Stimulated activated CD4-positive, alpha-beta T cell treated with anti-CD3 and anti-CD28 coated beads, Interleukin-2, amount 100 ng/mL, for 24 hours (primary cell): ENCODE data around the gene KRT8.
"Not testable (repeated sequence)": the region's sequence is repeated elsewhere in the genome, so short reads cannot be mapped to it uniquely, and the experiment has no call there.

Source experiments
- DNase-seq, 2 donors: peaks; one replicate each; pipeline ENCODE4 v3.0.0-alpha.2; 2020

KRT8 gene

GRCh38 chr12:52873832-52874572 is 30.9 kb downstream of the KRT8 start:
- peak; percentile 57 to 66 for DNase-seq

GRCh38 chr12:52873513-52873831 is 31.4 kb downstream of the KRT8 start:
- no peak for DNase-seq

DNA sequence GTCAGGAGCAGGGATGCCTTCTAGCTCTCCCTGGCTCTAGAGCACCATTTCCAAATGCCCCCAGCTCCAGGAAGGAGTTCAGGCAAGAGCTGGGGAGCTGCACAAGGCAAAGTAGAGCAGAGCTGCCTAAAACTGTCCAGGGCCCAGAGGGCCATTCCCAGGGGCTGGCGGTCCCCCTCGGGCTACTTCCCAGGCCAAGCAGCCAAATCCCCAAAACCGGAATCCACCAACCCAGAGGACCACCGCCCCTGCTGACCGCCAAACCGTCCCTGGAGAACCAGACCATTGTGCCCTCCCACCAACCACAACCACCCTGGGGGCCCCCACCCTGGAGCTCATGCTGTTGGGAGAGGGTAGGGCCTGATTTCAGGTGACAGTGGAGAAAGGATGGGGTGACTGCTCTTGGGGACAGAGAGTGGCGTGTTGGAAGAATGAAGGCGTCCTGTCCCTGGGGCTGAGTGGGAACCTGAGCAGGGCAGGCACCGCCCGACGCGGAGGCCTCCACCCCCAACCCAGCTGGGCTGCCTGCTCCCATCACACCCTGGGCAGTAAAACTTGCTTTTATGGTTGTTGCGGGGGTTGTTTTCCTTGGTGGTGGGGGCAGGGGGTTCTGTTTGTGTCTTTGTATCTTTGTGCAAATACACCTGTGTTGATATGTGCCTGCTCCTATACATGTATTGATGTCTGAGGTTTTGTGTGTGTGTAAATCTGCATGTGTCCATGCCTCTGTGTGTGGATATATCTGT is 32.1 kb downstream of the KRT8 start:
- no peak for DNase-seq

- DNase-seq = no peak
Measured at GRCh38 chr12:52871291-52872039, 33.4 kb downstream of the KRT8 start.

DNA sequence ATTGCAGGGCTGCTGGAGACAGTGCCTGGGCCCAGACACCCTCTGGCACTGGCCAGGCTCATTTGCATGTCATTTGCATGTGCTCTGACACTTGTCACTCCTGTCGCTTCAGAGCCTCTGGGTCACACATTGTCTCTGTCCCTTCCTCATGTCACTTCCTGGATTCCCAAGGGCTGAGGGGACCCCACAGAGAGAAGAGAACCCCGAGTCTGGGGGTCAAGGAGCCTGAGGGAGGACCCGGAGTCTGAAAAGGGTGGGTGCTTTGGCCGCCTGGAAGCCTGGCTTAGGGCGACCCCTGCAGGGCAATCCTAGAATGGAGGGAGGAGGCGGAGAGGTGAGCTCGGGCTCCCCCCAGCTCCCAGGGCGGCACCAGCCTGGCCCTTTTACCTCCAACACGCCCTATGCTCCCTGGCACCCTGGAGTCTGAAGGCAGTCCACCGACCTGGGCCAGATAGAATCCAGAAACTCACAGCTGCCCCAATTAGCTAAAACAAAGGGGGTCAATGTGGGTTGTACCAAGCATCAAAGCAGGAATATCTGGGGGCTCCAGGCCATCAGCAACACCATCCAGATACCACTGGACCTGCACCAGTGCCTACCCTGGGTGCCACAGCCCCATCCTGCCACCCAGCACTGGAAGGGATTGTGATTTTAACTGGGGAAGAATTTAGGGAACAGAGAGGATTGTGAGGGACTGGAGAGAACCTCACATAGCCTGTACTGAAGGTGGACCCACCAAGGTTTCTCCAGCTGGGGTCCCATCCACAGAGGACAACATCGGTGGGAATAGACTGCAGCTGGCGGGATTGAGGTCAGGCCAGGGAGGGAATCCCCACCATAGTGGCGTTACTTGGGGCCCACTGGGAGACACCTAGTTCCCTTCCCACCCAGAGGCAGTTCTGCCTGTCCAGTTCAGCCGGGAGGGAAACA is 34.2 kb downstream of the KRT8 start:
- DNase-seq = peak; percentile 83 to 86

GRCh38 chr12:52867642-52868041 is 37.2 kb downstream of the KRT8 start:
- DNase-seq = peak; percentile 42 to 49

- no peak for DNase-seq
Measured at GRCh38 chr12:52867152-52867551, 37.7 kb downstream of the KRT8 start.

DNA sequence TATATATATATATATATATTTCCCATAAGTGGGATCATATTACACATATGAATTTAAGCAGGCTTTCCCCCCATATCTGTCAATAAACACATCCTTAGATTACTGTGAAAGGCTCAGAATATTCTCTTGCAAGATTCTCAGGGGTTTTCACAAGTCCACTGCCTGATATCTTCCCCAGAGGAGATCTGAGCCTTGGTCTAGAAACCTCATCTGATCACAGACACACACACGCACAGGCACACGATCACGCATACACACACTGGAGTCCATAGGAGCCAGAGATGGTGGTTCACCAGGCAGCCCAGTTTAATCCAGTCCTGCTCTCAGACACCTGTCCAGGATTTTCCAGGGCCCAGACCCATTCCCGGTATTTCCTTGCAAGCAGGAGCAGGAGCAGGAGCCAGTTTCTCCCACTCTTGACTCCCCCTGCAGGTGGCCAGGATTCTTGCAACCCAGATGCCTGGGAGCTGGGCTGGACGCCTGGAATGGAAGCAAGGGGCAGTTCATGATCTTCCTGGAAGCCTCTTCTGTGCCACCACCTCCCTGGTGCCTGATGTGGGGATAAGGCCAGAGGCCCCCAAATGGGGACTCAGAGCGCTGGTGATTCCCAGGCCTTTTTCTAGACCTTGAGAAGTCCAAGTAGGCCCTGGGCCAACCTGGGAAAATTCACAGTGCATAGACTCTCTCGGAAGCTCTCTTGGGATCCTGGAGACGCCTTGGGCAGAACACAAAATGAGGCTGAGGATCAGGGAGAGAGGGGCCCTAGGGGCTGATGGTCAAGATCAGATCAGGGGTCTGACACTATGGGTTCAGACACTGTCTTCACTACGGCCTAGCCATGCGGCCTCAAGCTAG is 39.6 kb downstream of the KRT8 start:
- DNase-seq = peak; percentile 34 to 46

DNA sequence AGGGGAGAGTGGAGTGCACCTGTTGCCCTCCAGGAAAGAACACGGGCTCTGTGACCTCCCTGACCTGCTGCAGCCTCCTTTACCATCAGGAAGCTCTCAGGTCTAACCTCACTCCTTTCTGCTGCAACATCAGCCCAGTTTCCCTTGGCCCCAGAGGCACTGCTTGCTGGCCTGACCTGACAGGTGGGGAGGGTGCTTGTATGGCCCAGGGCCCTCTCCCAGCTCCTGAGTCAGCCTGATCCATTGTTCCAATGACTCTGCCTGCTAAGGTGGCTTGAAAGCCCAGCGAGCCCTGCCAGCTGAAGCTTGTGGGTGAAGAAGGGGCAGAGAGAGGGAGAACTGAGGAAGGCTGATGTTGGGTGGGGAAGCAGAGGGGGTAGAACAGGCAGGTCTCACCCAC is 42.9 kb downstream of the KRT8 start:
- DNase-seq = no peak

DNA sequence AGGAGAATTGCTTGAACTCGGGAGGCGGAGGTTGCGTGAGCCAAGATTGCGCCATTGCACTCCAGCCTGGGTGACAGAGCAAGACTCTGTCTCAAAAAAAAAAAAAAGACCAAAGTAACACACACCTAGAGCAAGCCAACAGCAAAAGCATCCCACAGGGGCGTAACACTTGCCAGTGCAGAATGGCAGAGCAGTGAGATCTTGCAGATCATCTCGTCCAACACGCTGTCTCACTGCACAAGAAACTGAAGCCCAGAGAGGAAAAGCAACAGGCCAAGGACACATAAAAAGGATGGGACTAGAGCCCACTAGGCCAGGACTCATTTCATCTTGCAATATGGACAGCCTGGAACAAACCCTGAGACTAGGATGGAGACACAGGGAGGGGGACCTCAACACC is 43.4 kb downstream of the KRT8 start:
- DNase-seq = no peak

GRCh38 chr12:52860102-52860823 is 44.6 kb downstream of the KRT8 start:
- DNase-seq = no peak

GRCh38 chr12:52857500-52857899 is 47.4 kb downstream of the KRT8 start:
- DNase-seq = no peak

GRCh38 chr12:52856787-52857186 is 48.1 kb downstream of the KRT8 start:
- no peak for DNase-seq

GRCh38 chr12:52856077-52856476 is 48.8 kb downstream of the KRT8 start:
- DNase-seq = not testable (repeated sequence)

- DNase-seq = no peak
Measured at GRCh38 chr12:52851787-52852186, 53.1 kb downstream of the KRT8 start.

DNA sequence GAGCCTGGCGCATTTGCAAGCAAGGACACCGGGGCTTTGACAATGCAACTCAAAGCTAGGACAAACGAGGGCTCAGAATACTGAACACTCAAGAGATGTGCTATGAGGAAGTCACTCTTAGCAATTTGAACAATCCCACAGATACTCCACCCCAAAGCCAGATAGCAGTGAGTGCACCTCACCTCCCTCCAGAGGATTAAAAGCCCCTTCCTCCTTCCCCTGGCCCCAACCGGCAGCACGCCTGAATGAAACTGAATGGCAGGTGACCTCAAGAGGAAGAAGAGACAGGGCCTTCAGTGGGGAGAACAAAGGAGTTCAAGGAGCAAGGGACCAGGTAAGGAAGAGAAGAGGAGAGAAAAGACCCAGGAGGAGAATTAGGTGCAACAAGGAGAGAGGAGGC is 54.2 kb downstream of the KRT8 start:
- DNase-seq = no peak

GRCh38 chr12:52849511-52849910 is 55.4 kb downstream of the KRT8 start:
- no peak for DNase-seq

- DNase-seq = no peak
Measured at GRCh38 chr12:52848661-52849255, 56.1 kb downstream of the KRT8 start, which contains the start of gene KRT78. Gene KRT78, minus strand, starts transcription at chr12:52848994. Its CDS starts 64 bp downstream, at chr12:52848930.

- DNase-seq = no peak
Measured at GRCh38 chr12:52847335-52848102, 57.4 kb downstream of the KRT8 start.
